SK-N-SH (cell line): ENCODE measurements around the gene GDPD5. TPM values are rescaled to one million over a fixed set of nuclear protein-coding genes. Genes with fewer than 3 reads are reported as not detected.

Source experiments
- CTCF ChIA-PET: fragments of 300-600, 350-600 bp; formaldehyde crosslinking; extraction: SDS; loops from one replicate; lab custom pipeline; 2021; lab: Yijun Ruan, JAX
- POLR2A ChIA-PET: fragments of 350-600 bp; sonication (Branson Sonifier 250); formaldehyde crosslinking; extraction: SDS; loops from one replicate; lab custom pipeline; 2020; ENCODE audit warnings: antibody characterized with exemption, inconsistent platforms; lab: Yijun Ruan, JAX
- DNase-seq: peaks from one replicate; pipeline ENCODE4 v3.0.0; 2012
- H2AFZ ChIP-seq: fragments of 200-600 bp; sonication (generic); 2 replicates; pipeline ENCODE4 v1.8.1; 2016; ENCODE audit warnings: antibody characterized with exemption, mild to moderate bottlenecking, low read depth
- H3F3A ChIP-seq: fragments of 200-600 bp; sonication (generic); replicated peaks from 2 replicates; pipeline ENCODE3; 2016; ENCODE audit warnings: antibody characterized with exemption, mild to moderate bottlenecking; ENCODE audit not compliant: insufficient read depth
- H3K27ac ChIP-seq, 2 experiments: fragments of 200-500 bp in 1 of 2; fragments of 200-600 bp in 1 of 2; sonication (Bioruptor generic) in 1 of 2; sonication (generic), shearing (Covaris generic) in 1 of 2; 2 replicates each; pipeline versions ENCODE4 v1.5.1 to v1.6.1; 2014 to 2016; ENCODE audit warnings: low read depth in 2 of 2, inconsistent platforms in 1 of 2, low read length in 1 of 2, mild to moderate bottlenecking in 1 of 2, mixed read lengths in 1 of 2
- H3K27me3 ChIP-seq: fragments of 200-600 bp; sonication (generic), shearing (Covaris generic); 2 replicates; pipeline ENCODE4 v1.6.1; 2016; ENCODE audit warnings: mixed run types; ENCODE audit not compliant: insufficient read depth
- H3K36me3 ChIP-seq, 2 experiments: fragments of 200-500 bp in 1 of 2; fragments of 200-600 bp in 1 of 2; sonication (Bioruptor generic) in 1 of 2; sonication (generic) in 1 of 2; replicated peaks in 1 of 2; 2 replicates each; pipeline versions ENCODE3 to v1.5.1; 2014 to 2016; ENCODE audit warnings: low read length in 1 of 2, mild to moderate bottlenecking in 1 of 2; ENCODE audit not compliant: insufficient read depth in 2 of 2, control insufficient read depth in 1 of 2
- H3K4me1 ChIP-seq, 2 experiments: fragments of 200-500 bp in 1 of 2; fragments of 200-600 bp in 1 of 2; sonication (Bioruptor generic) in 1 of 2; sonication (generic), shearing (Covaris generic) in 1 of 2; 2 replicates each; pipeline versions ENCODE4 v1.5.1 to v1.6.1; 2014 to 2016; ENCODE audit warnings: low read depth in 1 of 2, low read length in 1 of 2, mixed run types in 1 of 2; ENCODE audit not compliant: insufficient read depth in 2 of 2, control insufficient read depth in 1 of 2
- H3K4me2 ChIP-seq: fragments of 200-600 bp; sonication (generic), shearing (Covaris generic); 2 replicates; pipeline ENCODE4 v1.6.1; 2017; ENCODE audit warnings: mixed run types
- H3K4me3 ChIP-seq, 2 experiments: fragments of 200-500 bp in 1 of 2; fragments of 200-600 bp in 1 of 2; sonication (Bioruptor generic) in 1 of 2; sonication (generic), shearing (Covaris generic) in 1 of 2; 2 replicates each; pipeline versions ENCODE4 v1.5.1 to v1.8.1; 2014 to 2016; ENCODE audit warnings: low read depth in 2 of 2, inconsistent platforms in 1 of 2, low read length in 1 of 2, mild to moderate bottlenecking in 1 of 2, mixed read lengths in 1 of 2, moderate library complexity in 1 of 2
- H3K79me2 ChIP-seq: fragments of 200-600 bp; sonication (generic); 2 replicates; pipeline ENCODE4 v1.8.1; 2017; ENCODE audit warnings: mild to moderate bottlenecking; ENCODE audit not compliant: insufficient read depth
- H3K9ac ChIP-seq: fragments of 200-600 bp; sonication (generic); 2 replicates; pipeline ENCODE4 v1.6.1; 2017; ENCODE audit warnings: mixed run types
- H3K9me2 ChIP-seq: fragments of 200-600 bp; sonication (generic); 2 replicates; pipeline ENCODE4 v1.6.1; 2017; ENCODE audit warnings: mixed run types
- H3K9me3 ChIP-seq: fragments of 200-600 bp; sonication (generic); 2 replicates; pipeline ENCODE4 v1.6.1; 2017; ENCODE audit warnings: mixed run types, mild to moderate bottlenecking, moderate library complexity
- H4K20me1 ChIP-seq: fragments of 200-600 bp; sonication (generic); 2 replicates; pipeline ENCODE4 v1.6.1; 2017; ENCODE audit warnings: mild to moderate bottlenecking, mixed run types; ENCODE audit not compliant: insufficient read depth
- CHD2 ChIP-seq: fragments of 150-350 bp; IDR thresholded peaks from 2 replicates; pipeline ENCODE4 v1.6.1; 2018; ENCODE audit warnings: low read length; ENCODE audit not compliant: partially characterized antibody
- CTCF ChIP-seq: fragments of 200-600 bp; sonication (generic); IDR thresholded peaks from 2 replicates; pipeline ENCODE4 v1.6.1; 2017; ENCODE audit warnings: antibody characterized with exemption, mild to moderate bottlenecking, moderate library complexity
- EP300 ChIP-seq, 2 experiments: IDR thresholded peaks; 2 replicates each; pipeline versions ENCODE4 v1.4.0 to v1.6.1; 2012; ENCODE audit warnings: borderline replicate concordance in 1 of 2, low read depth in 1 of 2, low read length in 1 of 2
- EZH2phosphoT487 ChIP-seq: fragments of 200-600 bp; sonication (generic); IDR thresholded peaks from 2 replicates; pipeline ENCODE4 v1.6.1; 2017; ENCODE audit warnings: low read depth, mixed run types, mild to moderate bottlenecking, antibody characterized with exemption, moderate library complexity, borderline replicate concordance
- FOXM1 ChIP-seq: IDR thresholded peaks from 2 replicates; pipeline ENCODE4 v1.4.0; 2012; ENCODE audit warnings: low read depth, mild to moderate bottlenecking
- GABPA ChIP-seq: IDR thresholded peaks from 2 replicates; pipeline ENCODE4 v1.4.0; 2012; ENCODE audit warnings: low read depth, mild to moderate bottlenecking
- GATA2 ChIP-seq: sonication (generic); formaldehyde crosslinking; IDR thresholded peaks from 2 replicates; pipeline ENCODE4 v1.5.0; 2020; ENCODE audit warnings: mild to moderate bottlenecking, missing genetic modification reagents
- MXI1 ChIP-seq: IDR thresholded peaks from 2 replicates; pipeline ENCODE4 v1.6.1; 2012; ENCODE audit warnings: mild to moderate bottlenecking, low read depth, low read length, improper control_type of control experiment
- NFIC ChIP-seq: IDR thresholded peaks from 2 replicates; pipeline ENCODE4 v1.4.0; 2012; ENCODE audit warnings: borderline replicate concordance
- PBX3 ChIP-seq: IDR thresholded peaks from 2 replicates; pipeline ENCODE4; 2012
- POLR2AphosphoS5 ChIP-seq: IDR thresholded peaks from 2 replicates; pipeline ENCODE4 v1.6.1; 2012; ENCODE audit warnings: low read depth, low read length
- RCOR1 ChIP-seq: fragments of 150-350 bp; IDR thresholded peaks from 2 replicates; pipeline ENCODE4 v1.6.1; 2017; ENCODE audit warnings: antibody characterized with exemption, low read length
- REST ChIP-seq: IDR thresholded peaks from 2 replicates; pipeline ENCODE4 v1.6.1; 2012; ENCODE audit warnings: mild to moderate bottlenecking, low read depth, low read length, moderate library complexity
- TAF1 ChIP-seq: IDR thresholded peaks from 2 replicates; pipeline ENCODE4 v1.6.1; 2012; ENCODE audit warnings: low read depth, mild to moderate bottlenecking, low read length, moderate library complexity, borderline replicate concordance
- TCF12 ChIP-seq: IDR thresholded peaks from 2 replicates; pipeline ENCODE4 v1.4.0; 2012
- YY1 ChIP-seq: IDR thresholded peaks from 2 replicates; pipeline ENCODE4 v1.4.0; 2012; ENCODE audit warnings: low read depth, mild to moderate bottlenecking
- WGBS: methylation state at CpG from one replicate; pipeline ENCODE4 v1.1.6; 2017; ENCODE audit warnings: low lambda C conversion rate; 5-methylcytosine and 5-hydroxymethylcytosine counted together
- polyA plus RNA-seq, 3 experiments: library from polyadenylated mRNA; depleted of rRNA; stranded (reverse); fragments of >200 nt; gene quantifications; 2 replicates each; pipeline ENCODE4 v1.2.3, GENCODE V29; 2012

GDPD5 gene
- polyA plus RNA-seq, 1 of the 3 experiments (the other 2 are of a cell fraction): 2.2 TPM

- TF ChIP-seq FOXM1 (no peak), TAF1 (no peak), GATA2 (CRISPR knock-in tag) (no peak)
Measured at GRCh38 chr11:75463106-75463774, 62.5 kb downstream of the GDPD5 start (continued).

GRCh38 chr11:75462117-75462653 lies 63.6 kb downstream of the GDPD5 start:
- Histone ChIP-seq H3K4me2 (no peak overlapping the region), H3K79me2 (no peaks in the 10 kb centered on the region), H3F3A (no peaks in the 10 kb centered on the region), H2AFZ (no peak overlapping the region), H3K9ac (no peak overlapping the region), H3K4me3 (no peak overlapping the region), H3K27me3 (no peaks in the 10 kb centered on the region), H3K9me3 (no peaks in the 10 kb centered on the region), H4K20me1 (no peaks in the 10 kb centered on the region), H3K27ac (no peak overlapping the region), H3K9me2 (no peaks in the 10 kb centered on the region), H3K36me3 (no peaks in the 10 kb centered on the region), H3K4me1 (peaks cover 0 to 25% of the 10 kb centered on the region in 2 experiments; a peak in 1 of 4 replicates)
- 89% methylated on average over 5 of the region's 5 CpGs for WGBS
- no peak for TF ChIP-seq EP300 (IDR thresholded peaks at IDR 0.05; ENCODE audit: borderline replicate concordance in 1 of 2, low read depth in 1 of 2, low read length in 1 of 2)
- no peak for TF ChIP-seq GABPA
- no peak for TF ChIP-seq REST
- POLR2A ChIA-PET: no interaction called here
- DNase-seq: no peak
- CTCF ChIA-PET: interaction anchor here (1.2 to 11.1 kb wide), 3 partner anchors 10 to 67 kb away, joined by 3 to 66 read pairs (median 4); no protein-coding TSS in a partner anchor

- ChIA-PET POLR2A (no interaction called here), CTCF (interaction anchor here (0.8 to 11.1 kb wide), 4 partner anchors 10 to 71 kb away, joined by 3 to 66 read pairs (median 4); no protein-coding TSS in a partner anchor)
- Histone ChIP-seq H3K4me3 (no peak overlapping the region), H3F3A (no peaks in the 10 kb centered on the region), H2AFZ (no peak overlapping the region), H4K20me1 (no peaks in the 10 kb centered on the region), H3K27ac (no peak overlapping the region; a peak in 1 of 4 replicates), H3K4me2 (no peak overlapping the region), H3K9ac (no peak overlapping the region), H3K9me3 (no peaks in the 10 kb centered on the region), H3K4me1 (peaks cover 0 to 17% of the 10 kb centered on the region in 2 experiments; a peak in 1 of 4 replicates), H3K79me2 (no peaks in the 10 kb centered on the region), H3K27me3 (no peaks in the 10 kb centered on the region), H3K36me3 (no peaks in the 10 kb centered on the region), H3K9me2 (no peaks in the 10 kb centered on the region)
- peak; percentile 71 for DNase-seq
- TF ChIP-seq TCF12 (0 out of 2 replicates have a peak, but pooled peaks have one; percentile 23), CHD2 (peak; percentile 45), EP300 (IDR thresholded peaks at IDR 0.05; ENCODE audit: borderline replicate concordance in 1 of 2, low read depth in 1 of 2, low read length in 1 of 2) (peak in 1 of 2 experiments; percentile 68; a peak in 1 of 4 replicates), PBX3 (peak; percentile 37; the same call in 1 of the 2 replicates), YY1 (no peak), POLR2AphosphoS5 (no peak), EZH2phosphoT487 (no peak), RCOR1 (peak; percentile 48), CTCF (no peak), FOXM1 (no peak), MXI1 (peak; percentile 52; the same call in 1 of the 2 replicates), NFIC (no peak)
- 48% methylated on average over 6 of the region's 6 CpGs for WGBS
Measured at GRCh38 chr11:75461151-75461550, 64.6 kb downstream of the GDPD5 start.
